ENCODE results near the gene TECPR1.

Gene TECPR1

GRCh38 chr7:98205162-98205845 lies 46.7 kb downstream of the TECPR1 start:
- H3K36me3 ChIP-seq (ENCODE audit: insufficient read depth) = no peaks in the 10 kb centered on the region; the same call in 1 of the 2 replicates
- H4K20me1 ChIP-seq (ENCODE audit: insufficient read depth) = no peaks in the 10 kb centered on the region
- H3K4me3 ChIP-seq (IDR thresholded peaks at IDR 0.05; ENCODE audit: insufficient read depth, low read depth, low read length) = no peak overlapping the region
- H3K9ac ChIP-seq = no peak overlapping the region
- no peak overlapping the region for H2AFZ ChIP-seq (ENCODE audit: low read depth)
- H3K79me2 ChIP-seq (ENCODE audit: insufficient read depth, low read depth) = peaks cover 7% of the 10 kb centered on the region
- no peak overlapping the region for H3K4me2 ChIP-seq
- no peak overlapping the region for H3K27ac ChIP-seq
- peaks cover 42% of the 10 kb centered on the region for H3K4me1 ChIP-seq (ENCODE audit: low read depth, poor library complexity, severe bottlenecking)
- TF ChIP-seq CTCF (conservative IDR thresholded peaks at IDR 0.05; ENCODE audit: low read depth, low read length) = no peak
- no peaks in the 10 kb centered on the region for H3K27me3 ChIP-seq (ENCODE audit: insufficient read depth, low read depth)

- Histone ChIP-seq H3K79me2 (ENCODE audit: insufficient read depth, low read depth) (peaks cover 7% of the 10 kb centered on the region), H3K4me2 (no peak overlapping the region), H3K4me1 (ENCODE audit: low read depth, poor library complexity, severe bottlenecking) (peaks cover 48% of the 10 kb centered on the region), H3K27me3 (ENCODE audit: insufficient read depth, low read depth) (no peaks in the 10 kb centered on the region), H2AFZ (ENCODE audit: low read depth) (no peak overlapping the region), H3K36me3 (ENCODE audit: insufficient read depth) (no peaks in the 10 kb centered on the region; the same call in 1 of the 2 replicates), H4K20me1 (ENCODE audit: insufficient read depth) (no peaks in the 10 kb centered on the region), H3K4me3 (IDR thresholded peaks at IDR 0.05; ENCODE audit: insufficient read depth, low read depth, low read length) (no peak overlapping the region), H3K27ac (no peak overlapping the region), H3K9ac (no peak overlapping the region)
- no peak for TF ChIP-seq CTCF (conservative IDR thresholded peaks at IDR 0.05; ENCODE audit: low read depth, low read length)
Measured at GRCh38 chr7:98204670-98205069, 47.4 kb downstream of the TECPR1 start.

GRCh38 chr7:98203964-98204605 lies 47.9 kb downstream of the TECPR1 start:
- H3K27me3 ChIP-seq (ENCODE audit: insufficient read depth, low read depth) = no peaks in the 10 kb centered on the region
- no peak overlapping the region for H3K27ac ChIP-seq
- no peak for TF ChIP-seq CTCF (conservative IDR thresholded peaks at IDR 0.05; ENCODE audit: low read depth, low read length)
- H2AFZ ChIP-seq (ENCODE audit: low read depth) = no peak overlapping the region
- H3K36me3 ChIP-seq (ENCODE audit: insufficient read depth) = no peaks in the 10 kb centered on the region; the same call in 1 of the 2 replicates
- peaks cover 7% of the 10 kb centered on the region for H3K79me2 ChIP-seq (ENCODE audit: insufficient read depth, low read depth)
- peaks cover 50% of the 10 kb centered on the region for H3K4me1 ChIP-seq (ENCODE audit: low read depth, poor library complexity, severe bottlenecking)
- no peak overlapping the region for H3K4me3 ChIP-seq (IDR thresholded peaks at IDR 0.05; ENCODE audit: insufficient read depth, low read depth, low read length)
- H3K9ac ChIP-seq = no peak overlapping the region
- H4K20me1 ChIP-seq (ENCODE audit: insufficient read depth) = no peaks in the 10 kb centered on the region
- H3K4me2 ChIP-seq = no peak overlapping the region; the same call in 1 of the 2 replicates

GRCh38 chr7:98203261-98203963 lies 48.6 kb downstream of the TECPR1 start:
- Histone ChIP-seq H3K9ac (peak overlapping the region; percentile 84), H3K4me2 (peak overlapping the region; percentile 79), H3K4me3 (IDR thresholded peaks at IDR 0.05; ENCODE audit: insufficient read depth, low read depth, low read length) (no peak overlapping the region), H3K79me2 (ENCODE audit: insufficient read depth, low read depth) (peaks cover 7% of the 10 kb centered on the region), H3K27me3 (ENCODE audit: insufficient read depth, low read depth) (no peaks in the 10 kb centered on the region), H2AFZ (ENCODE audit: low read depth) (peak overlapping the region; percentile 72), H3K36me3 (ENCODE audit: insufficient read depth) (no peaks in the 10 kb centered on the region; the same call in 1 of the 2 replicates), H4K20me1 (ENCODE audit: insufficient read depth) (no peaks in the 10 kb centered on the region), H3K4me1 (ENCODE audit: low read depth, poor library complexity, severe bottlenecking) (peaks cover 50% of the 10 kb centered on the region), H3K27ac (peak overlapping the region; percentile 95)
- no peak for TF ChIP-seq CTCF (conservative IDR thresholded peaks at IDR 0.05; ENCODE audit: low read depth, low read length)
